Measurements from ENCODE around the gene JUNB. TPM values are rescaled to one million over a fixed set of nuclear protein-coding genes. Genes with fewer than 3 reads are reported as not detected.

Gene JUNB
- total and polyA plus RNA-seq, 2 of the 13 experiments (the other 11 are each of a cell fraction or from before 2014, with no cell fraction given): 7.7 to 8.2 TPM

DNA sequence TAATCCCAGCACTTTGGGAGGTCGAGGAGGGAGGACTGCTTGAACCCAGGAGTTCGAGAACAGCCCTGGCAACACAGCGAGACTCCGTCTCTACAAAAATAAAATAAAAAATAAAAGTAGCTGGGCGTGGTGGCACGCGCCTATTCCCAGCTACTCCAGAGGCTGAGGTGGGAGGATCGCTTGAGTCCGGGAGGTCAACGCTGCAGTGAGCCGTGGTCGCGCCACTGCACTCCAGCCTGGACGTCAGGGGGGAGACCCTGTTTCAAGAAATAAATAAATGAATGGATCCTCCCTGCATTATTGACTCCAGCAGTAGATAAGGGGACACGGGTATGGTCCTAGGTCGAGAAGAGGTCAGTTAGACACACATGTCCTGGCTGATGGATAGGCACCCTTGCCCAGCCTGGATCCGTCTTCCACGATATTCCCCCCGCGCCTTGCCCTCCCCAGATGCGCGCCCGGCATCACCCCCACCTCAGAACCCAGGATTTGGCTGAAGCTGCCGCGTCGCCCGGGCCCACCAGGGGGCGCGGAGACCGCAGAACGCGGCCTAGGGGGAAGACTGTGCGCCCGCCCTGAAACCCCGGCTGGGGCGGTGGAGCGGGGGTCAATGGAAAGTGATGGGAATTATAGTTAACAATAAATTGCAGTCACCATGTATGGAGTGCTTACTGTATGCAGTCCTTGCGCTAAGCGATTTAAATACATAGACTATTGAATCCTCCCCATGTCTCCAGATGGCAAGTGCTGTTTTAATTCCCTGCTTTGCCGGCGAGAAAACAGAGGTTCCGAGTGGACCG, 13.9 kb upstream of the JUNB start (continued):
- no peak for TF ChIP-seq KDM5B (CRISPR knock-in tag; IDR thresholded peaks at IDR 0.05; ENCODE audit: borderline replicate concordance)
- TF ChIP-seq ZC3H13 (CRISPR knock-in tag; IDR thresholded peaks at IDR 0.05): no peak
- no peak for TF ChIP-seq ZNF780A (CRISPR knock-in tag; IDR thresholded peaks at IDR 0.05)
- TF ChIP-seq, protein P1, sequence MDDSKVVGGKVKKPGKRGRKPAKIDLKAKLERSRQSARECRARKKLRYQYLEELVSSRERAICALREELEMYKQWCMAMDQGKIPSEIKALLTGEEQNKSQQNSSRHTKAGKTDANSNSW (CRISPR knock-in tag; IDR thresholded peaks at IDR 0.05; ENCODE audit: borderline replicate concordance): no peak
- no peak for TF ChIP-seq GPBP1L1 (CRISPR knock-in tag; IDR thresholded peaks at IDR 0.05)
- TF ChIP-seq ZNF660 (CRISPR knock-in tag; IDR thresholded peaks at IDR 0.05; ENCODE audit: borderline replicate concordance, low read depth): no peak
- TF ChIP-seq HNRNPLL (IDR thresholded peaks at IDR 0.05; ENCODE audit: low read depth, low read length, poor library complexity, severe bottlenecking): no peak
- TF ChIP-seq ZNF768 (CRISPR knock-in tag; IDR thresholded peaks at IDR 0.05): peak; percentile 46; the same call in 1 of the 2 replicates
- TF ChIP-seq ZNF816 (CRISPR knock-in tag; IDR thresholded peaks at IDR 0.05; ENCODE audit: borderline replicate concordance): no peak
- TF ChIP-seq, protein P2, sequence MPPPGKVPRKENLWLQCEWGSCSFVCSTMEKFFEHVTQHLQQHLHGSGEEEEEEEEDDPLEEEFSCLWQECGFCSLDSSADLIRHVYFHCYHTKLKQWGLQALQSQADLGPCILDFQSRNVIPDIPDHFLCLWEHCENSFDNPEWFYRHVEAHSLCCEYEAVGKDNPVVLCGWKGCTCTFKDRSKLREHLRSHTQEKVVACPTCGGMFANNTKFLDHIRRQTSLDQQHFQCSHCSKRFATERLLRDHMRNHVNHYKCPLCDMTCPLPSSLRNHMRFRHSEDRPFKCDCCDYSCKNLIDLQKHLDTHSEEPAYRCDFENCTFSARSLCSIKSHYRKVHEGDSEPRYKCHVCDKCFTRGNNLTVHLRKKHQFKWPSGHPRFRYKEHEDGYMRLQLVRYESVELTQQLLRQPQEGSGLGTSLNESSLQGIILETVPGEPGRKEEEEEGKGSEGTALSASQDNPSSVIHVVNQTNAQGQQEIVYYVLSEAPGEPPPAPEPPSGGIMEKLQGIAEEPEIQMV (CRISPR knock-in tag; IDR thresholded peaks at IDR 0.05; ENCODE audit: low read depth): no peak
- TF ChIP-seq GRHL1 (CRISPR knock-in tag; conservative IDR thresholded peaks at IDR 0.05): no peak
- TF ChIP-seq SMARCC2 (IDR thresholded peaks at IDR 0.05): no peak
- TF ChIP-seq ZNF253 (CRISPR knock-in tag; IDR thresholded peaks at IDR 0.05; ENCODE audit: borderline replicate concordance): no peak
- no peak for TF ChIP-seq ZNF552 (CRISPR knock-in tag; IDR thresholded peaks at IDR 0.05; ENCODE audit: borderline replicate concordance)
- no peak for TF ChIP-seq ZBTB4 (CRISPR knock-in tag; IDR thresholded peaks at IDR 0.05; ENCODE audit: borderline replicate concordance)
- 0 out of 2 replicates have a peak, but pooled peaks have one; percentile 26 for TF ChIP-seq GFI1 (CRISPR knock-in tag; IDR thresholded peaks at IDR 0.05; ENCODE audit: borderline replicate concordance)
- TF ChIP-seq YEATS2 (CRISPR knock-in tag; IDR thresholded peaks at IDR 0.05; ENCODE audit: borderline replicate concordance): 0 out of 2 replicates have a peak, but pooled peaks have one; percentile 25
- TF ChIP-seq JUNB (CRISPR knock-in tag; IDR thresholded peaks at IDR 0.05; ENCODE audit: borderline replicate concordance): no peak
- no peak for TF ChIP-seq NONO (IDR thresholded peaks at IDR 0.05)
- no peak for TF ChIP-seq NONO (CRISPR knock-in tag; conservative IDR thresholded peaks at IDR 0.05)
- TF ChIP-seq YEATS4 (CRISPR knock-in tag; IDR thresholded peaks at IDR 0.05; ENCODE audit: borderline replicate concordance): no peak

Measured in HepG2 (cell line).